ENCODE measurements around the gene APBA2.

The APBA2 gene

DNA sequence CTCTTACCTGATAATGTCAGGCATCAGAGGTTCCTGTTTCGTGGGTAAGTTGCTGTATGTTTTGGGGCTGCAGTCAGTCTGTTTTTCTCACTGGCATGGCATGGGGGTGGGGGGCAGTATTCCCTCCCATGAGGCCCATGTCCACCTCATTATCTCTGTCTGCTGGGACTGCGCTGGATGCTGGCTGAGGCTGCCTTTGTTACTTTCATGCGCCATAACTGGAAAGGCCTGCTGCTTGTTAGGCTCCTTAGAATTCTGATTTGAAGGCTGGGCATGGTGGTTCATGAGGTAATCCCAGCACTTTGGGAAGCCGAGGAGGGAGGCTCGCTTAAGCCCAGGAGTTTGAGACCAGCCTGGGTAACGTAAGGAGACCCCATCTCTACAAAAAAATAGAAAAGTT, 9.8 kb downstream of the APBA2 start:
- no peaks in the 10 kb centered on the region for H3K27me3 ChIP-seq (ENCODE audit: control insufficient read depth, insufficient read depth, low read length)
- WGBS (ENCODE audit: insufficient coverage, insufficient read length) = no CpG with 5 or more reads among the region's 6 CpGs
- H3K36me3 ChIP-seq (ENCODE audit: control insufficient read depth, insufficient read depth, low read length) = no peaks in the 10 kb centered on the region
- DNase-seq (ENCODE audit: low read depth, low spot score) = no peak
- H3K27ac ChIP-seq (ENCODE audit: low read length) = no peak overlapping the region
- H3K9me3 ChIP-seq (ENCODE audit: control insufficient read depth, insufficient read depth, low read length) = no peaks in the 10 kb centered on the region
- no peak overlapping the region for H3K4me3 ChIP-seq (ENCODE audit: low read length)
- no peaks in the 10 kb centered on the region for H3K4me1 ChIP-seq (ENCODE audit: control insufficient read depth, insufficient read depth, low read length)

DNA sequence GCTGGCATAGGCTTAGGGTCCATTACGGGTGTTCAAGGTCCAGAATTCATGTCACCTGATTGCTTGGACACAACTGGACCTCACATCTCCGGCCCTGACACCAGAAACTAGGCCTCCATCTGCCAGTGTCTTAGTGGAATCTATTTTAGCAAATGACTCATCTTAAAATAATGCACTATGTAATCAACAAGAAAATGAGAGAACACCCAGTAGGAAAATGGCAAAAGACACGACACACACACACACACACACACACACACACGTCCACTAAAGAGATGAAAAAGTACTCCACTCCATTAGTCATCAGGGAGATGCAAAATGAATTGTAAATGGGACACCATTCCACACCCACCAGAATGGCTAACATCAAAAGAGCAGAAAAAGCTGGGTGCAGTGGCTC, 11.2 kb downstream of the APBA2 start:
- Histone ChIP-seq H3K27ac (ENCODE audit: low read length) (no peak overlapping the region), H3K9me3 (ENCODE audit: control insufficient read depth, insufficient read depth, low read length) (no peaks in the 10 kb centered on the region), H3K4me3 (ENCODE audit: low read length) (no peak overlapping the region), H3K27me3 (ENCODE audit: control insufficient read depth, insufficient read depth, low read length) (no peaks in the 10 kb centered on the region), H3K36me3 (ENCODE audit: control insufficient read depth, insufficient read depth, low read length) (no peaks in the 10 kb centered on the region), H3K4me1 (ENCODE audit: control insufficient read depth, insufficient read depth, low read length) (no peaks in the 10 kb centered on the region)
- DNase-seq (ENCODE audit: low read depth, low spot score) = no peak
- no CpG with 5 or more reads among the region's 4 CpGs for WGBS (ENCODE audit: insufficient coverage, insufficient read length)

DNA sequence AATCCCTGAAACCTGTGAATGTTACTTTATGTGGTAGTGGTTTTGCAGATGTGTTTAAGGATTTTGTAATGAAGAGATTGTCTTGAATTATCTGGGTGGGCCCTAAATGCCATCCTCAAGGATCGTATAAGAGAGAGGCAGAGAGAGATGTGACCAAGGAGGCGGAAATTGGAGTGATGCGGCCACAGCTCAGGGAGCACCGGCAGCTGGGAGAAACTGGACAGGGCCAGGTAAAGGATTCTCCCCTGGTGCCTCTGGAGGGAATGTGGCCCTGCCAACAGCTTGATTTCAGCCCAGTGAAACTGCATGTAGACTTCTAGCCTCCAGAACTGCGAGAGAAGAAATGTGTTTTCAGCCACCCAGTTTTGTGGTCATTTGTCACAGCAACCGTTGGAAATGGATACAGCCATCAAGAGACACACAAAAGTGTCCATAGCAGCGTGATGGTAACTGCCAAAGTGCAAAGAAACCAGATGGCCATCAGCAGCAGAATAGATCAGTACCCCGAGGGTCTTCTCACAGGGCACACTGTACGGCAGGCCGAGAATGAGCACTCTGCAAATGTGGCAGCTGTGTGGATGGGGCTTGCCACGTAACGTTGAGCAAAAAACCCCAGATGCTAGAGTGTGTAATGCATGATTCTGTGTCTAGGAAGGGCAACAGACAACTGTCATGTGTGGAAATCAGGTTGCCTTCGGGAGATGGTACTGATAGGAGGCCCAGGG, 12.2 kb downstream of the APBA2 start:
- Histone ChIP-seq H3K4me3 (ENCODE audit: low read length) (no peak overlapping the region), H3K9me3 (ENCODE audit: control insufficient read depth, insufficient read depth, low read length) (no peaks in the 10 kb centered on the region), H3K27me3 (ENCODE audit: control insufficient read depth, insufficient read depth, low read length) (no peaks in the 10 kb centered on the region), H3K36me3 (ENCODE audit: control insufficient read depth, insufficient read depth, low read length) (no peaks in the 10 kb centered on the region), H3K27ac (ENCODE audit: low read length) (no peak overlapping the region), H3K4me1 (ENCODE audit: control insufficient read depth, insufficient read depth, low read length) (no peaks in the 10 kb centered on the region)
- DNase-seq (ENCODE audit: low read depth, low spot score) = no peak
- no CpG with 5 or more reads among the region's 13 CpGs for WGBS (ENCODE audit: insufficient coverage, insufficient read length)

DNA sequence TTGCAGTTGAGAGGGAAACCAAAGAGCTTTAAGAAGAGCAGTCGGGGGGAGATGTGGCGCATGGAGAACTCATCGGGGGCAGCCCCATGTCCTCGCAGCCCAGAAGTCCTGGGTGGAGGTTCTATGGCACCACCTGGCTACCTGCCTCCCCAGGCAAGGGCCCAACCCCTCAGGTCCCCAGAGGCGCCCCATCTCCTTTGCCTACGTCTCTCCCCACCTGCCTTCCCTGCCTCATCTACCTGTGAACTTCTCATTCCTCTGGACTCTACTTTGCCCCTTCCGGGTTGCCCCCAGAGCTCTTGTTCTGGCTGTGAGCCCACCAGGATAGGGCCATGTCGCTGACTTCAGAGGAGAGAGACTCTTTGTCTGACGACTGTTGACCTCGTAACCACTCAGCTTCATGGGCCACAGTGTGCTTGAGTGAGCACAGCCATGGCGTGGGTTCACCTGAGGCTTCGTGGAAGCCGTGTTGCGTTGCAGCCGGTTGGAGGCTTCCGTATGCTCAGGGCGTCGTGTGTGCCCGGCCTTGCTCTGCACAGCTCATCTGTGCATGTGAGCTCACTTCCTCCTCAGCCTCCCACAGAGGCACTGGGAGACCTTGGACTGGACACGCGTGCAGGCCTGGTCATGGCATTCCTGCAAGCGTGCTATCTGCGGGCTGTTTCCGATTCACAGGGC, 13.4 kb downstream of the APBA2 start:
- no peak overlapping the region for H3K4me3 ChIP-seq (ENCODE audit: low read length)
- no peaks in the 10 kb centered on the region for H3K36me3 ChIP-seq (ENCODE audit: control insufficient read depth, insufficient read depth, low read length)
- no peaks in the 10 kb centered on the region for H3K27me3 ChIP-seq (ENCODE audit: control insufficient read depth, insufficient read depth, low read length)
- H3K27ac ChIP-seq (ENCODE audit: low read length) = no peak overlapping the region
- H3K9me3 ChIP-seq (ENCODE audit: control insufficient read depth, insufficient read depth, low read length) = no peaks in the 10 kb centered on the region
- WGBS (ENCODE audit: insufficient coverage, insufficient read length) = no CpG with 5 or more reads among the region's 24 CpGs
- H3K4me1 ChIP-seq (ENCODE audit: control insufficient read depth, insufficient read depth, low read length) = no peaks in the 10 kb centered on the region
- no peak for DNase-seq (ENCODE audit: low read depth, low spot score)

DNA sequence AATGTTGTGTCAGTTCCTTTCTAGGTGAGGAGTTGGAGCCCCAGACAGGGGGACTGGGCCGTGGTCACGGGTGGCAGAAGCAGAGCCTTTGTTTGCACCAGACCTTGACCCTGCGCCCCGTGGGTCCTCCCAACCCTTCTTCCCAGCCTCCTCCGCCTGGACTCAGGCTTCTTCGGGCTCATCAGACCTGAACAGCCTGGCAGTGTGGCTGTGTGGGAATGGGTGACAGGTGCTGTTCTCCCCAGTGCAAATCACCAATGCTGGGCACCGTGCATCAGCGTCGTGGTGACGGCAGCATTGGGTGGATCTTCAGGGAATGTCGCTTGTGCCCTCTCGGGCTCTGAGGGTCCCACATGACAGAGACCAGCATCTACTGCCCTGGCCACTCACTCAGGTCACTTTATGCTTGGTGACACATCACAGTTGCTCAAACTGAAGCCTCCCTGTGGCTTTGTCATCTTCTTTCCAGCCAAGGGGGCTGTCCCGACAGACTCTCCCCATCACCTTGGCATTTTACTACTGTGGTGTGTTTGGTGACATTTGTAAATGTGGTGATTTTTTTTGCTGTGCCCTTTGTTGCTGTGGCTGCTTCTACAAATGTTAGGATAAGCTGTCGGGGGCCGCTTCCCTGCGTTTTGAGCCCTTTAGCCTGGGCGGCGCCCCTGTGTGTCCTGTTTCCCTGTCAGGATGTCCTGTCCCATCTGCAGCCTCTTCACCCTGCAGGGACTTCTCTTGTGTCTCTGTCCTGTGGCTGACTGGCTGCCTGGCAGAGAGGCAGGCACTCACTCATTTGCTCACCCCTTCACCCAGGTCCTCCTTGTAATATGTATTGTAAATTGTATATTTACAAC, 14.5 kb downstream of the APBA2 start:
- no peak overlapping the region for H3K4me3 ChIP-seq (ENCODE audit: low read length)
- H3K27ac ChIP-seq (ENCODE audit: low read length) = no peak overlapping the region
- H3K4me1 ChIP-seq (ENCODE audit: control insufficient read depth, insufficient read depth, low read length) = no peaks in the 10 kb centered on the region
- DNase-seq (ENCODE audit: low read depth, low spot score) = no peak
- H3K36me3 ChIP-seq (ENCODE audit: control insufficient read depth, insufficient read depth, low read length) = no peaks in the 10 kb centered on the region
- H3K9me3 ChIP-seq (ENCODE audit: control insufficient read depth, insufficient read depth, low read length) = no peaks in the 10 kb centered on the region
- no CpG with 5 or more reads among the region's 18 CpGs for WGBS (ENCODE audit: insufficient coverage, insufficient read length)
- H3K27me3 ChIP-seq (ENCODE audit: control insufficient read depth, insufficient read depth, low read length) = no peaks in the 10 kb centered on the region

DNA sequence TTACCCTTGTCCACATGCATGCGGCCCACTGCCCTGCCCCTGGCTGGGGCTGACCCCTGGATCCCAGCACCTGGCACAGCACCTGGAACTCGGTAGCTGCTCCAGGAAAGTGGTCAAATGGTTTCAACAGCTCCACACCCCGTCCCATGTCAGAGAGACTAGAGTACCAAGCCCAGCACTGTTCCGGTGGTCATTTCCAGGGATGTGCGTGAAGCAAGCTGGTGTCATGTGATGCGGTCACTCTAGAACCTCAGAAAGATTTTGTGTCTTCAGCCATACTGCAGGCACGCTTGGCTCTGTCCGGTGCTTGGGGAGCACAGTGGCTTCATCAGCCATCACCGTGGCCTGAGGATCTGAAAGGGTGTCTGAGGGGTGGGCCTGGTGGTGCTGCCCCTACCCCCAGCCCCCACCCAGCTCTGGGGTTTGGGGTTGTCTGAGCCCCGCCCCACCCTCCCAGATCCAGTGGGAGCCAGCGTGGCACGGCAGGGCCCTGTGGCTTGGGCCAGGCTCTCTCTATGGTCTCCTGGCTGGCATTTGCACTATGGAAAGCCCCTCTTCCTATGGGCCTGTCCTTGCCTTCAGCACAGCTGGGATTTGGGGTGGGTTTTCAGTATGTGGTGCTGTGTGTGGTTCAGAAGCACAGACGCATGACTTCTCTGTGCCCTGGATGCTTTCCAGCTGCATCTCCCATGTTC, 15.3 kb downstream of the APBA2 start:
- no peak for DNase-seq (ENCODE audit: low read depth, low spot score)
- H3K4me3 ChIP-seq (ENCODE audit: low read length) = no peak overlapping the region
- no peaks in the 10 kb centered on the region for H3K36me3 ChIP-seq (ENCODE audit: control insufficient read depth, insufficient read depth, low read length)
- no peaks in the 10 kb centered on the region for H3K4me1 ChIP-seq (ENCODE audit: control insufficient read depth, insufficient read depth, low read length)
- H3K27me3 ChIP-seq (ENCODE audit: control insufficient read depth, insufficient read depth, low read length) = no peaks in the 10 kb centered on the region
- no peak overlapping the region for H3K27ac ChIP-seq (ENCODE audit: low read length)
- no peaks in the 10 kb centered on the region for H3K9me3 ChIP-seq (ENCODE audit: control insufficient read depth, insufficient read depth, low read length)
- WGBS (ENCODE audit: insufficient coverage, insufficient read length) = no CpG with 5 or more reads among the region's 13 CpGs

DNA sequence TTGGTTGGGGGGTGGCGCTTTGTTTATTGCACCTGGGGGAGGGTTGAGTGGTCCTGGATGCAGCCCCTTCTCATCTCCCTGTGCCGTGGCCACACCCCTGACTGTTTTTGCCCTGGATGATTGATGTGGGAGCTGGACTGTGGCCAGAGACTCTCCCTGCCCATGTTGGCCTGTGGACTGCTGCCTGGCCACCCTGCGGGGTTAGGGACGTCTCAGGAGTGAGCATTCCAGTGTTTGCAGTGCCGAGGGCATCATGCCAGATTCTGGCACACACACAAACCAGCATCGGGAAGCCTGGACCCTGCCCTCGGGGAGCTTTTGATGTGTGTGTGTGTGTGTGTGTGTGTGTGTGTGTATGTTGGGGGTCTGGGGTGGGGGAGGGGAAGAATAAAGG, 15.8 kb downstream of the APBA2 start:
- no peaks in the 10 kb centered on the region for H3K9me3 ChIP-seq (ENCODE audit: control insufficient read depth, insufficient read depth, low read length)
- no peak overlapping the region for H3K27ac ChIP-seq (ENCODE audit: low read length)
- DNase-seq (ENCODE audit: low read depth, low spot score) = no peak
- WGBS (ENCODE audit: insufficient coverage, insufficient read length) = no CpG with 5 or more reads among the region's 7 CpGs
- no peaks in the 10 kb centered on the region for H3K36me3 ChIP-seq (ENCODE audit: control insufficient read depth, insufficient read depth, low read length)
- H3K4me3 ChIP-seq (ENCODE audit: low read length) = no peak overlapping the region
- no peaks in the 10 kb centered on the region for H3K27me3 ChIP-seq (ENCODE audit: control insufficient read depth, insufficient read depth, low read length)
- no peaks in the 10 kb centered on the region for H3K4me1 ChIP-seq (ENCODE audit: control insufficient read depth, insufficient read depth, low read length)

DNA sequence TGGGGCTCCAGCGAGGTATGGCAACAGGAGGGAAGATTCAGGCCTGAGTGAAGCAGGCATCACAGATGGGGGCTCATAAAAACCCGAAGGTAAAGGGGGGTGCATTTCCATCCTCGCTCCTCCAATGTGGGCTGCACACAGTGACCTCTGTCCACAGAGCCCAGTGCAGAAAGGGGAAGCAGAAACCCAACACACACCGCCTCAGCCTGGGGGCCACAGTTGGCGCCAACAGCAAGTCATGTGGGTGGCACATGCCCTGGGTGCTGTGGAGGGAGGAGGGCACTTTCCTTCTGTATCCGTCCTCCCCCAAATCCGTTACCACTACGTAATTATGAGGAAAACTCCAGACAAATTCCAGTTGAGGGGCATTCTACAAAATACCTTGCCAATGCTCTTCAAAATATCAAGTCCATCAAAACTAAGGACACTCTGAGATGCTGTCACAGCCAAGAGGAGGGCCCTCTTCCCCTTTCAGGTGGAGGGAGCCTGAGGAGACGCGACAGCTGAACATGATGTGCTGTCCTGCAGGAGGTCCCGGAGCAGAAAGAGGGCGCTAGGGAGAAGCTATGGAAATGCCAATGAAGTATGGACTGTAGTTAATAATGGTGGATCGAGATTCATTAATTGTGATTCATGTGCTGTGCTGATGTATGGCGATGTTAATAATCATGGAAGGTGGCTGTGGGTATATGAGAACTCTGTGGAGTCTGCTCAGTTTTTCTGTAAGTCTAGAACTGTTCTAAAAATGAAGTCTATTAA, 16.4 kb downstream of the APBA2 start:
- no peak for DNase-seq (ENCODE audit: low read depth, low spot score)
- H3K4me3 ChIP-seq (ENCODE audit: low read length) = no peak overlapping the region
- no peaks in the 10 kb centered on the region for H3K4me1 ChIP-seq (ENCODE audit: control insufficient read depth, insufficient read depth, low read length)
- no peaks in the 10 kb centered on the region for H3K9me3 ChIP-seq (ENCODE audit: control insufficient read depth, insufficient read depth, low read length)
- WGBS (ENCODE audit: insufficient coverage, insufficient read length) = no CpG with 5 or more reads among the region's 14 CpGs
- H3K27ac ChIP-seq (ENCODE audit: low read length) = no peak overlapping the region
- no peaks in the 10 kb centered on the region for H3K27me3 ChIP-seq (ENCODE audit: control insufficient read depth, insufficient read depth, low read length)
- no peaks in the 10 kb centered on the region for H3K36me3 ChIP-seq (ENCODE audit: control insufficient read depth, insufficient read depth, low read length)

DNA sequence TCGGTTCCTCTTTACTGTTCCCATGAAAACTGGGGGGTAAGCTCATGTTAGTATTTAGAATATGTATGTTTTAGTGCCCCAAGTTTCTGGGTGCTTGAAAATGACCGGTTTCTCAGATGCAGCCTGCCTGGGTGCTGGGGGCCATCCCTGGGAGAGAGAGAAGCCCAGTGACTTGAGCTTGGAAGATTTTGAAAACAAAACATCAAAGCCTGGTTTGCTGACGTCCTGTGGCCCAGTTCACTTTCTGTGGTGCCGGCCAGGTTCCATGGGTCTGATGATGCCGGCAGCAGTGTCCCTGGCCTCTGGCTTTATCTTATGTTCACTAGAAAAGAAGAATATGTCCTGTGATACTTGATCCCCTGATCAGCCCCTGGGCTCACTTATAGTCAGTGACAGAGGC, 17.1 kb downstream of the APBA2 start:
- no peak overlapping the region for H3K4me3 ChIP-seq (ENCODE audit: low read length)
- no peaks in the 10 kb centered on the region for H3K36me3 ChIP-seq (ENCODE audit: control insufficient read depth, insufficient read depth, low read length)
- no peak overlapping the region for H3K27ac ChIP-seq (ENCODE audit: low read length)
- no peaks in the 10 kb centered on the region for H3K27me3 ChIP-seq (ENCODE audit: control insufficient read depth, insufficient read depth, low read length)
- H3K4me1 ChIP-seq (ENCODE audit: control insufficient read depth, insufficient read depth, low read length) = no peaks in the 10 kb centered on the region
- no CpG with 5 or more reads among the region's 5 CpGs for WGBS (ENCODE audit: insufficient coverage, insufficient read length)
- no peaks in the 10 kb centered on the region for H3K9me3 ChIP-seq (ENCODE audit: control insufficient read depth, insufficient read depth, low read length)
- DNase-seq (ENCODE audit: low read depth, low spot score) = no peak

DNA sequence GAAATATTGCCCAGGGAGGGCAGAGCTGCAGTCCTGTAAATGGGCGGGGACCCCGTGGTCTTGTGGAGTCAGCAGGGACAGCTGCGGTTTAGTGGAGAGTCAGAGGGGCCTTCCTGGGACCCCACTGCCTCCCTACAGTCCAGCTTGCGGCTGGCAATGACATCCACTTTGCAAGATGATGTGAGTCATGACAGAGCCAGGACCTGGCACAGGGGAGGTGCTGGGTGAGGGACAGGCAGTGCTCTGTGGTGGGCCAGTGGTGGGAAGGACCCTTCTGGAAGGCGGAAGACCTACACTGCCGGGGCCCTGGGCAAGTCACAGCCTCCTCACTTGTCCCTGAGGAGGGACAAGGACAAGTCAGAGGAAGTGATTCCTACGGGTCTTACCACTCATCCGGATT, 17.8 kb downstream of the APBA2 start:
- Histone ChIP-seq H3K9me3 (ENCODE audit: control insufficient read depth, insufficient read depth, low read length) (no peaks in the 10 kb centered on the region), H3K4me1 (ENCODE audit: control insufficient read depth, insufficient read depth, low read length) (no peaks in the 10 kb centered on the region), H3K27ac (ENCODE audit: low read length) (no peak overlapping the region), H3K27me3 (ENCODE audit: control insufficient read depth, insufficient read depth, low read length) (no peaks in the 10 kb centered on the region), H3K4me3 (ENCODE audit: low read length) (no peak overlapping the region), H3K36me3 (ENCODE audit: control insufficient read depth, insufficient read depth, low read length) (no peaks in the 10 kb centered on the region)
- no peak for DNase-seq (ENCODE audit: low read depth, low spot score)
- no CpG with 5 or more reads among the region's 8 CpGs for WGBS (ENCODE audit: insufficient coverage, insufficient read length)

All from iPS DF 6.9 (cell line).